Vagina (tissue), 2 donors: Measurements from ENCODE around the gene B4GALT7.

ENCODE experiments used
- POLR2A ChIP-seq, 2 donors: fragments of 450-650 bp; IDR thresholded peaks; one replicate each; pipeline ENCODE4 v1.6.1; 2017; ENCODE audit warnings: antibody characterized with exemption in 2 of 2, mild to moderate bottlenecking in 2 of 2, moderate library complexity in 2 of 2
- POLR2AphosphoS5 ChIP-seq, 2 donors: sonication (generic); formaldehyde crosslinking; IDR thresholded peaks; one replicate each; pipeline ENCODE4 v1.9.0; 2017; ENCODE audit warnings: antibody characterized with exemption in 2 of 2, mild to moderate bottlenecking in 2 of 2, low read depth in 1 of 2; ENCODE audit not compliant: insufficient read depth in 1 of 2
- TF ChIP-seq, protein P1 (sequence below), 3 experiments: fragments of 450-650 bp in 2 of 3; fragments of 200-600 bp in 1 of 3; sonication (generic) in 1 of 3; IDR thresholded peaks; one replicate each; pipeline ENCODE4 v1.5.1; 2017 to 2019; ENCODE audit warnings: antibody characterized with exemption in 3 of 3, mild to moderate bottlenecking in 2 of 3, moderate library complexity in 2 of 3

DNA sequence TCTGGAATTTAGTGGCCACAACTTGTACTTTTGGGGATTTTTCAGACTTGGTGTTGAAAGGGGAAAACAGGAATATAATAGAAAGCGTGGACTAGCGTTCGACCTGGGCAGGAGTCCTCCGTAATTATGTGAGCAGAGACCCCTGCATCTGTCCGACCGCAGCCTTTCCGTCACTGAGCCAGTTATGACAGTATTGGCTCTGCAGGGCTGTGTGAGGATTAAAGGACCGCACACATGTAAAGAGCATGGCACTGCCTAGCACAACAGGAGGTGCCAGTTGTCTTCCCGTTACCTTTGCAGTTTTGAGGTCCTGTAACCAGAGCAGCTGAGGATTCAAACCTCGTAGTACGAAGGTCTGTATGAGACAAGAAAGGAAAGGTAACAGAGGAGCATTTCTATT is 1.2 kb downstream of the B4GALT7 start:
- TF ChIP-seq, protein P1, sequence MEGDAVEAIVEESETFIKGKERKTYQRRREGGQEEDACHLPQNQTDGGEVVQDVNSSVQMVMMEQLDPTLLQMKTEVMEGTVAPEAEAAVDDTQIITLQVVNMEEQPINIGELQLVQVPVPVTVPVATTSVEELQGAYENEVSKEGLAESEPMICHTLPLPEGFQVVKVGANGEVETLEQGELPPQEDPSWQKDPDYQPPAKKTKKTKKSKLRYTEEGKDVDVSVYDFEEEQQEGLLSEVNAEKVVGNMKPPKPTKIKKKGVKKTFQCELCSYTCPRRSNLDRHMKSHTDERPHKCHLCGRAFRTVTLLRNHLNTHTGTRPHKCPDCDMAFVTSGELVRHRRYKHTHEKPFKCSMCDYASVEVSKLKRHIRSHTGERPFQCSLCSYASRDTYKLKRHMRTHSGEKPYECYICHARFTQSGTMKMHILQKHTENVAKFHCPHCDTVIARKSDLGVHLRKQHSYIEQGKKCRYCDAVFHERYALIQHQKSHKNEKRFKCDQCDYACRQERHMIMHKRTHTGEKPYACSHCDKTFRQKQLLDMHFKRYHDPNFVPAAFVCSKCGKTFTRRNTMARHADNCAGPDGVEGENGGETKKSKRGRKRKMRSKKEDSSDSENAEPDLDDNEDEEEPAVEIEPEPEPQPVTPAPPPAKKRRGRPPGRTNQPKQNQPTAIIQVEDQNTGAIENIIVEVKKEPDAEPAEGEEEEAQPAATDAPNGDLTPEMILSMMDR (IDR thresholded peaks at IDR 0.05) = no peak
- TF ChIP-seq POLR2A (IDR thresholded peaks at IDR 0.05) (no peak), POLR2AphosphoS5 (IDR thresholded peaks at IDR 0.05; ENCODE audit: insufficient read depth in 1 of 2, low read depth in 1 of 2) (no peak)
